ENCODE measurements around the gene ANTKMT.

The ANTKMT gene

GRCh38 chr16:764848-765487, 44.0 kb downstream of the ANTKMT start:
- DNase-seq (ENCODE audit: low read depth in 2 of 2), result no peak

GRCh38 chr16:765488-765865, 44.5 kb downstream of the ANTKMT start:
- DNase-seq (ENCODE audit: low read depth in 2 of 2), result no peak

- DNase-seq (ENCODE audit: low read depth in 2 of 2), result no peak
Observed at GRCh38 chr16:766008-766819, 45.3 kb downstream of the ANTKMT start.

- no peak for DNase-seq (ENCODE audit: low read depth in 2 of 2)
Observed at GRCh38 chr16:766820-767640, 46.1 kb downstream of the ANTKMT start.

GRCh38 chr16:767743-768235, 46.8 kb downstream of the ANTKMT start:
- no peak for DNase-seq (ENCODE audit: low read depth in 2 of 2)

- no peak for DNase-seq (ENCODE audit: low read depth in 2 of 2)
Observed at GRCh38 chr16:768428-768827, 47.5 kb downstream of the ANTKMT start.

- no peak for DNase-seq (ENCODE audit: low read depth in 2 of 2)
Observed at GRCh38 chr16:769184-769784, 48.3 kb downstream of the ANTKMT start.

- DNase-seq (ENCODE audit: low read depth in 2 of 2), result no peak
Observed at GRCh38 chr16:769934-770333, 49.0 kb downstream of the ANTKMT start.

- no peak for DNase-seq (ENCODE audit: low read depth in 2 of 2)
Observed at GRCh38 chr16:770411-770810, 49.5 kb downstream of the ANTKMT start.
